ENCODE measurements around the gene STOM.
"Not testable (repeated sequence)": the region's sequence is repeated elsewhere in the genome, so short reads cannot be mapped to it uniquely, and the experiment has no call there.

The STOM gene

GRCh38 chr9:121298689-121299466, 71.2 kb downstream of the STOM start:
- no peak for DNase-seq

DNA sequence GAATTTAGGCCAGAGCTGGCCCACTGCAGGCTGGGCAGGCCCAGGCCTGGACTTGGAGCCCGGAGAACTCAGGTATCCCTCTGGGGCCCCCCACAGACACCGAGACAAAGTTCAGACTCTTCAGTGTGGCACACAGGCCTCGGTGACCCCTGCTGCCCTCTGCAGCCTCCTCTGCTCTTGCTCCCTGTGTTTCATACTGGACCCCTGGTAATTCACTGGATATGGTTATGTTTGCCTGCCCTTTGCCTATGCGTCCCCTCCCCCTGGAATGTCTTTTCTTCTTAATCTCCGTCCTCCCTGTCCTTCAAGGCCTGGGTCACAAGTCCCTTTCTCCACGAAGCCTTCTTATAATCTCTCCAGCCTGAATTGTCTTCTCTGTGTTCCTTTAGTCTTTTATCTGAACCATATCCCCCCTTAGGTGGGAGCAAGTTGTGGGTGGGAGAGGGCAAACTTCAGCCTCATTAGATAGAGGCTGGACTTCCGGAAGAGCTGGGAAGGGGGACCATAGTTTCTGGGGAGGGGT, 72.0 kb downstream of the STOM start:
- DNase-seq, result no peak

DNA sequence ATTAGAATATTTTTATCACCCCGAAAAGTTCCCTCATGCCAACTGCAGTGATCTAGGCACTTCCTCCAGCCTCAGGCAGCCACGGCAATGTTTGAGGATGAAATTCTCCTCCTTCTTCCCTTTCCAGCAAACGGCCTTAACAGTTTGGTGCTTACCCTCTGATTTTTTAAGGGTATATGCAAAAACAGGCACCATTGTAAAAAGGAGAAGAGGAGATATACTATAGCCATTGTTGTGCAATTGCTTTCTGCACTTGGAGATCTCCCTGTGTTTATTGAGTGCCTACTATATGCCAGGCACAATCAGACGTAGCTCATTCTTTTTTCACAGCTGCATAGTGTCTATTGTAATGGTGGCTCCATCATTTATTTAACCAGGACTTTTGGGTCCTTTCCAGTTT, 72.7 kb downstream of the STOM start:
- DNase-seq, result no peak

GRCh38 chr9:121296213-121297127, 73.6 kb downstream of the STOM start:
- no peak for DNase-seq

GRCh38 chr9:121295662-121296191, 74.3 kb downstream of the STOM start:
- DNase-seq, result no peak

- no peak for DNase-seq
Observed at GRCh38 chr9:121294866-121295661, 75.0 kb downstream of the STOM start.

DNA sequence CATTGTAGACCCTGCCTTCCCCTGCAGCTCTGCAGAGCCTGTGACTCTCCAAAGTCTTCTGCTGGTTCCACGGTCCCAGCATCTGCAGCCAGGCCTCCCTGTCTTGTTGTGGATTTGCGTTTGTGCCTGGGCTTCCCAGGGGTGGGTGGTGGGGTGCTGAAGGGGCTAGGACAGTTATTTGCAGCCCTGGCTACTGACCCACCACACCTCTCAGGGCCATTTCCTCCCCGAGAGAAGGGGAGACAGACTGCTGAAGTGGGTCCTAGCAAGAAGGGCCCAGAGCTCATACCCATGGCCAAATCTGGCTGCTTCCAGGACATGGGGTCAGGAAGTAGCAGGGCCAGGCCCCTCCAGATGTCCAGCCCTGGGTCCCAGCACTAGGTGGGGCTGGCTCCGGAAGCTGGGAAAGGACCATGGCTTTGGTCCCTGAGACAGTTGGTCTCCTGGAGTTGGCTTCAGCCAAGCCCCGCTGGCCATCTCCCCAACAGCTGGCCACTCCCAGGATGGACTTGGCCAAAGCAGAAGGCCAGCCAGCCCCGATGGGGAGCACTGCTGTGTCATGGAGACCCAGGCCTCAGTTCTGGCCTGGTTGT, 75.8 kb downstream of the STOM start:
- DNase-seq, result no peak

GRCh38 chr9:121292801-121293241, 77.2 kb downstream of the STOM start:
- no peak for DNase-seq

DNA sequence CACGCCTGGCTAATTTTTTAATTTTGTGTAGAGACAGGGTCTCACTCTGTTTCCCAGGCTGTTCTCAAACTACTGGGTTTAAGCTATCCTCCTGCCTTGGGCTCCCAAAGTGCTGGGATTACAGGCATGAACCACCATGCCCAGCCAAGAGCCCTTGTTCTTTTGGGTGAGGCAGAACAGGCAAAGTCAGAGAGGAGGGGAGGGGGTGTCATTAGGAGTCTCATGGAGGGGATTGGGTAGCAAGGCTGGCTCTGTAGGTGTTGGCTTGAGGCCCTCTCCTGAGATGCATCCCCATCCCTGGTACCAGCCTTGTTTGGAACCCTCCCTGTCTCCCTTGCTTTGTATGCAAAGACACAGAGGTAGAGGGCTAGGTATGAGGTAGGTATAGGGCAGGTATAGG, 78.0 kb downstream of the STOM start:
- DNase-seq, result no peak

- not testable (repeated sequence) for DNase-seq
Observed at GRCh38 chr9:121291536-121291935, 78.5 kb downstream of the STOM start.

DNA sequence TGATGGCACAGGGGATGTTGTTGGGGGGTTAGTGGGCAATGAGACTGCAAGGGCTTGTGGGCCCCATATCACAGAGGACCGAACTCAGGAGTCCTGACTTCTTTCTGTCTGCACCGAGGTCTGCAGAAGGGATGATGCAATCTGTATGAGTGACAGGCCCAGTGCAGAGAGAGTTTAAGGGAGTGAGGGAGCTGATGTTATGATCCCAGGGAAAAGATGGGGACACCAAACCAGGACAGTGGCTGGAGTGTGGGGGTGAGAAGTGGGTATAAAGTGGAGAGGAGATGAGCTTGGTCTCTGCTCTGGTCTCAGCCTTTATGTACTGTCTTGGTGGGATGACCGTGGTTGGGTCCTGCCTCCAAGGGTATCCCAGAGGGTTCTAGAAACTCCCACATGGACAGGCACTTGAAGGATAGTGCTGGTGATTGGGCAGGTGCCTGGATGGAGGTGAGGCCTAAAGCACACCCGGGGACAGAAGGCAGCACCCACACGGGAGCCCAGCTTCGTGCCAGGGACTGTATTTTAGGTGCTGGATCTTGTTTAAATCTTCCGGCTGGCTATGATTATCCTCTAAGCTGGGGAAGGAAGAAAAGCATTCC, 80.2 kb downstream of the STOM start:
- no peak for DNase-seq

GRCh38 chr9:121289026-121289771, 80.9 kb downstream of the STOM start:
- DNase-seq, result no peak
